ENCODE results near the gene CCL28. TPM values are rescaled to one million over a fixed set of nuclear protein-coding genes. Genes with fewer than 3 reads are reported as not detected.

CCL28 gene
- total RNA-seq, 1 donor from 2014 or later: not detected

DNA sequence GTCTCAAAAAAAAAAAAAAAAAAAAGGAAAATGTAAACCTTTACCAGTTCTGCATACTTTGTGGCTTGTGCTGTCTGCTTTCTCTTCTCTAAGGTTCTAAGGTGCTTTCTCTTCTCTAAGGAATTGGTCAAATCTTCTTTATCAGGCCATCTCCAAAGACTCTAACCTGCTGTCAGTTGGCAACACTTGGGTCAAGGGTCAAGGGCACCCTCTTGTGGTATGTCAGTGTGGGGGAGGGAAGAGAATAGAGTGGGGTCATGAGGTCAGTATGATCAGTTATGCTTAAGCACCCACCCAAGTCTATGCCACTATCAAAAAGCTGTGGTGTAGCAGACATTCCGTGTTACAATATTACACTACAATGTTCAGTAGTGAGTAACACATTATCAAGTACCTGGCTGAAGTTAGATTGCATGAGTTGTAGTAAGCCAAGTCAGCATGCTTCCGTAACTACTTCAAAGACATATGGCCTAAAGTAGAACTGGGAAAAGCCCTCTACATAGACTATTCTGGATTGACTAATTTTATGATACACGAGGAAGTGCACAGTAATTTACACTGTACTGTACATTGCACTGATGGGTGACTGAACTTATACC lies 25.0 kb upstream of the CCL28 start:
- no peaks in the 10 kb centered on the region for H3K4me1 ChIP-seq
- H3K9me3 Mint-ChIP-seq: peaks cover 27% of the 10 kb centered on the region
- H3K36me3 Mint-ChIP-seq: no peaks in the 10 kb centered on the region
- H3K27ac ChIP-seq: no peak overlapping the region
- peaks cover 7% of the 10 kb centered on the region for H3K4me1 Mint-ChIP-seq
- no peak overlapping the region for H3K4me3 Mint-ChIP-seq
- no peaks in the 10 kb centered on the region for H4K20me1 ChIP-seq (ENCODE audit: low read depth)
- no peak for DNase-seq (ENCODE audit: low spot score)
- H3K79me2 ChIP-seq (ENCODE audit: low read depth): no peaks in the 10 kb centered on the region
- no peak overlapping the region for H3K4me2 ChIP-seq
- H3K36me3 ChIP-seq: no peaks in the 10 kb centered on the region
- no peaks in the 10 kb centered on the region for H3K27me3 Mint-ChIP-seq (ENCODE audit: insufficient read depth, low read depth)
- no peak overlapping the region for H3K4me3 ChIP-seq
- no peaks in the 10 kb centered on the region for H3K9me3 ChIP-seq (ENCODE audit: low read depth)
- TF ChIP-seq EZH2 (IDR thresholded peaks at IDR 0.05): no peak
- TF ChIP-seq, protein P1, sequence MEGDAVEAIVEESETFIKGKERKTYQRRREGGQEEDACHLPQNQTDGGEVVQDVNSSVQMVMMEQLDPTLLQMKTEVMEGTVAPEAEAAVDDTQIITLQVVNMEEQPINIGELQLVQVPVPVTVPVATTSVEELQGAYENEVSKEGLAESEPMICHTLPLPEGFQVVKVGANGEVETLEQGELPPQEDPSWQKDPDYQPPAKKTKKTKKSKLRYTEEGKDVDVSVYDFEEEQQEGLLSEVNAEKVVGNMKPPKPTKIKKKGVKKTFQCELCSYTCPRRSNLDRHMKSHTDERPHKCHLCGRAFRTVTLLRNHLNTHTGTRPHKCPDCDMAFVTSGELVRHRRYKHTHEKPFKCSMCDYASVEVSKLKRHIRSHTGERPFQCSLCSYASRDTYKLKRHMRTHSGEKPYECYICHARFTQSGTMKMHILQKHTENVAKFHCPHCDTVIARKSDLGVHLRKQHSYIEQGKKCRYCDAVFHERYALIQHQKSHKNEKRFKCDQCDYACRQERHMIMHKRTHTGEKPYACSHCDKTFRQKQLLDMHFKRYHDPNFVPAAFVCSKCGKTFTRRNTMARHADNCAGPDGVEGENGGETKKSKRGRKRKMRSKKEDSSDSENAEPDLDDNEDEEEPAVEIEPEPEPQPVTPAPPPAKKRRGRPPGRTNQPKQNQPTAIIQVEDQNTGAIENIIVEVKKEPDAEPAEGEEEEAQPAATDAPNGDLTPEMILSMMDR (IDR thresholded peaks at IDR 0.05): no peak
- no peak for TF ChIP-seq EZH2phosphoT487 (IDR thresholded peaks at IDR 0.05)
- H3K27me3 ChIP-seq: no peaks in the 10 kb centered on the region
- H3K27ac Mint-ChIP-seq: no peak overlapping the region
- no peak overlapping the region for H2AFZ ChIP-seq (replicated peaks)
- H3F3A ChIP-seq (ENCODE audit: low read depth): no peaks in the 10 kb centered on the region
- no peak overlapping the region for H3K9ac ChIP-seq

DNA sequence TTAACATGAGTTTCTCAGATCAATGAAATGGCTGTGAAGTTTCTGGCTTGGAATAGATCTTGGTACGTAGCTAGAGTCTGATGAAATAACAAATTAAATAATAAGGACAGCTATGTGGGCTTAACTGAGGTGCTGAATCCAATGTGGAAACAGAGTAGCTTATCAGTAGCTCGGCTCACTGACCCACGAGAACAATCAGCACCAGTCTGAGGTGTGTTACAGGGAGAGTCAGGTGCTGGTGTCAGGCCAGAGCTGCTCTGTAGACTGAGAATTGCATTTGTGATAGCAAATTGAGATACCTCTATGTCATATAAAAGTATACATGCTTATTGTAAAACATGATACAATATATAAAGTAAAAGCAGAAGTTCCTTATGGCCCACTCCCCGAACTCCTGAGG lies 21.2 kb upstream of the CCL28 start:
- Mint-ChIP-seq H3K36me3 (no peaks in the 10 kb centered on the region), H3K9me3 (peaks cover 4% of the 10 kb centered on the region), H3K4me1 (peaks cover 7% of the 10 kb centered on the region), H3K4me3 (no peak overlapping the region), H3K27me3 (ENCODE audit: insufficient read depth, low read depth) (peaks cover 2% of the 10 kb centered on the region), H3K27ac (no peak overlapping the region)
- Histone ChIP-seq H2AFZ (replicated peaks) (no peak overlapping the region), H3K4me1 (no peaks in the 10 kb centered on the region), H3K27ac (no peak overlapping the region), H3K9ac (no peak overlapping the region), H4K20me1 (ENCODE audit: low read depth) (no peaks in the 10 kb centered on the region), H3K36me3 (no peaks in the 10 kb centered on the region), H3K79me2 (ENCODE audit: low read depth) (no peaks in the 10 kb centered on the region), H3K4me3 (no peak overlapping the region), H3K27me3 (no peaks in the 10 kb centered on the region), H3K4me2 (no peak overlapping the region), H3F3A (ENCODE audit: low read depth) (no peaks in the 10 kb centered on the region), H3K9me3 (ENCODE audit: low read depth) (no peaks in the 10 kb centered on the region)
- DNase-seq (ENCODE audit: low spot score): no peak
- TF ChIP-seq EZH2phosphoT487 (IDR thresholded peaks at IDR 0.05) (no peak), EZH2 (IDR thresholded peaks at IDR 0.05) (no peak)
- TF ChIP-seq, protein P1 (IDR thresholded peaks at IDR 0.05): no peak

DNA sequence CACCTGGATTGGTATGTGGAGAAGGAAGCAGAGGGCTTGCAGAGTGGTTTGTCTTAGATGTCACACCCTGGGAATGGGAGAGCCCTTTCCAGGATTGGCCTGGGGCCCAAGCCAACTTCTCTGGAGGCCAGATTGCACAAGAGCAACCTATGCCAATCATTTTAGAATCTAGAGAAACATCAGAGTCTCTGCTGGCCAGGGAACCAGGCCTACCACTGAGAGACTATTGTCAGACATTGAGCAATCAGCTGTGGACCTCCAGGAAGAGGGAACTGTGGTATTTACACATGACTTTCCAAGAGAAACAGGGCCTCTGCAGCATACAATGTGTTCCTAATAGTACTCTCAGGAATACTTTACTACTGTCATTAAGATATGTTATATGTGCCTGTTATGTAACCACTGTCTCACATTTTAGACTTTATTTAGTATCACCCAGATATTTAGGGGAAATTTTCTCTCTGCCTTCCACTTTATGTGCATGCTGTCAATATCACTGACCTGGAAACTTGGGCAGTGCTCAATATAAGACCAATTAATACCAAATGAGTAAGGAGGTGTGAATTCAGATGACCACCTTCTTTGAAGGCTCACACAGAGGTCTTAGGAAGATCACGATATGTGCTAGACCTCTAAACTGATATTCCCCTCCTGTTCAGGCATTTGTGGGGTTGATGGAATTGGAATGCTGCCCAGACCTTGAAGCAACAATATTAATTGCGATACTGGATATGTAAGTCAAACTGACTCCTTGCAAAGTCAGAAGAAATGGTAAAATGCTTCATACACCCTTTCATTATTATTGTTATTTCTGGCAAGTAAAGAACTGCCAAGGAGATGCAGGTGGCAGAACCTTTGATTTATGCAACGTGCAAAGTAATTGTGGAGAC lies 20.5 kb upstream of the CCL28 start:
- TF ChIP-seq, protein P1 (IDR thresholded peaks at IDR 0.05): no peak
- TF ChIP-seq EZH2 (IDR thresholded peaks at IDR 0.05): no peak
- TF ChIP-seq EZH2phosphoT487 (IDR thresholded peaks at IDR 0.05): no peak
- H3K4me1 Mint-ChIP-seq: peaks cover 7% of the 10 kb centered on the region
- Histone ChIP-seq H3K27me3 (no peaks in the 10 kb centered on the region), H3K9ac (no peak overlapping the region), H3F3A (ENCODE audit: low read depth) (no peaks in the 10 kb centered on the region), H3K27ac (no peak overlapping the region), H3K4me3 (no peak overlapping the region), H3K79me2 (ENCODE audit: low read depth) (no peaks in the 10 kb centered on the region), H3K9me3 (ENCODE audit: low read depth) (no peaks in the 10 kb centered on the region), H2AFZ (replicated peaks) (no peak overlapping the region), H3K36me3 (no peaks in the 10 kb centered on the region), H4K20me1 (ENCODE audit: low read depth) (no peaks in the 10 kb centered on the region), H3K4me1 (no peaks in the 10 kb centered on the region), H3K4me2 (no peak overlapping the region)
- no peak overlapping the region for H3K4me3 Mint-ChIP-seq
- no peaks in the 10 kb centered on the region for H3K36me3 Mint-ChIP-seq
- H3K27ac Mint-ChIP-seq: no peak overlapping the region
- H3K27me3 Mint-ChIP-seq (ENCODE audit: insufficient read depth, low read depth): peaks cover 2% of the 10 kb centered on the region
- no peak for DNase-seq (ENCODE audit: low spot score)
- no peaks in the 10 kb centered on the region for H3K9me3 Mint-ChIP-seq

All from neural progenitor cell (in vitro differentiated cells).